CD4-positive, alpha-beta memory T cell (primary cell): ENCODE data around the gene VTCN1. TPM values are rescaled to one million over a fixed set of nuclear protein-coding genes. Genes with fewer than 3 reads are reported as not detected.

ENCODE experiments used
- CTCF ChIA-PET: fragments of 350-600 bp; sonication (Branson Sonifier 250); formaldehyde crosslinking; loops from one replicate; lab custom pipeline; 2021; ENCODE audit warnings: inconsistent platforms; ENCODE audit not compliant: partially characterized antibody; lab: Charles Lee
- POLR2A ChIA-PET: fragments of 350-600 bp; sonication (Branson Sonifier 250); formaldehyde crosslinking; loops from one replicate; lab custom pipeline; 2021; ENCODE audit not compliant: partially characterized antibody; lab: Charles Lee
- DNase-seq, 5 donors: peaks; one replicate each; pipeline versions ENCODE4 v3.0.0 to v3.0.0-alpha.2; 2020 to 2022; ENCODE audit warnings: mixed read lengths in 1 of 5
- H3K27ac ChIP-seq: one replicate; pipeline ENCODE4 v1.7.0; 2013; ENCODE audit warnings: low read depth, low read length
- H3K27me3 ChIP-seq: 2 replicates; pipeline ENCODE4 v1.7.0; 2013; ENCODE audit warnings: mild to moderate bottlenecking, low read length, moderate library complexity; ENCODE audit not compliant: insufficient read depth
- H3K36me3 ChIP-seq: 2 replicates; pipeline ENCODE4 v1.7.0; 2013; ENCODE audit warnings: mild to moderate bottlenecking, low read length, moderate library complexity; ENCODE audit not compliant: insufficient read depth
- H3K4me1 ChIP-seq: 2 replicates; pipeline ENCODE4 v1.7.0; 2013; ENCODE audit warnings: mild to moderate bottlenecking, low read length, moderate library complexity; ENCODE audit not compliant: insufficient read depth
- H3K4me3 ChIP-seq, 2 donors: one replicate each; pipeline ENCODE4 v1.7.0; 2013; ENCODE audit warnings: low read length in 2 of 2, mild to moderate bottlenecking in 1 of 2
- H3K9me3 ChIP-seq, 2 donors: one replicate each; pipeline ENCODE4 v1.7.0; 2013; ENCODE audit warnings: low read length in 2 of 2, control low read depth in 1 of 2; ENCODE audit not compliant: control insufficient read depth in 1 of 2
- H3K27ac Mint-ChIP-seq, 7 donors: one replicate each; pipeline ENCODE4 v1.8.0; 2020 to 2021; ENCODE audit warnings: mixed read lengths in 7 of 7, mild to moderate bottlenecking in 6 of 7, inconsistent platforms in 3 of 7, moderate library complexity in 3 of 7
- H3K27me3 Mint-ChIP-seq, 2 donors: one replicate each; pipeline ENCODE4 v1.8.0; 2020 to 2021; ENCODE audit warnings: mixed read lengths in 2 of 2
- H3K36me3 Mint-ChIP-seq, 2 donors: one replicate each; pipeline ENCODE4 v1.8.0; 2020 to 2021; ENCODE audit warnings: mixed read lengths in 2 of 2, inconsistent platforms in 1 of 2, mild to moderate bottlenecking in 1 of 2
- H3K4me1 Mint-ChIP-seq, 4 donors: one replicate each; pipeline ENCODE4 v1.8.0; 2020 to 2021; ENCODE audit warnings: mixed read lengths in 4 of 4, mild to moderate bottlenecking in 1 of 4
- H3K4me3 Mint-ChIP-seq, 8 donors: one replicate each; pipeline ENCODE4 v1.8.0; 2020 to 2021; ENCODE audit warnings: mixed read lengths in 8 of 8, mild to moderate bottlenecking in 7 of 8, moderate library complexity in 6 of 8, inconsistent platforms in 3 of 8
- H3K9me3 Mint-ChIP-seq, 8 donors: one replicate each; pipeline ENCODE4 v1.8.0; 2020 to 2021; ENCODE audit warnings: mixed read lengths in 8 of 8, mild to moderate bottlenecking in 5 of 8, inconsistent platforms in 3 of 8, moderate library complexity in 1 of 8
- intact Hi-C: fragments of 100-400 bp; cut with micrococcal nuclease; formaldehyde crosslinking; loops from one replicate; pipeline ENCODE4 v1.15.1; 2023
- polyA plus RNA-seq, 2 donors: library from polyadenylated mRNA; unstranded; fragments of 300-500 nt; fragmentation: Illumina TruSeq; gene quantifications; one replicate each; pipeline ENCODE4 v1.2.3, GENCODE V29; 2021
- total RNA-seq, 2 experiments: library from RNA; stranded (reverse); gene quantifications; one replicate each; pipeline ENCODE4 v1.2.3, GENCODE V29; 2021

Gene VTCN1
- total and polyA plus RNA-seq, 4 experiments from 2014 or later, result not detected

- no peaks in the 10 kb centered on the region for H3K36me3 ChIP-seq
- H3K9me3 Mint-ChIP-seq, result peaks cover 0 to 2% (median 0%) of the 10 kb centered on the region in 8 donors
- no peaks in the 10 kb centered on the region for H3K27me3 ChIP-seq
- no peaks in the 10 kb centered on the region for H3K36me3 Mint-ChIP-seq
- no peak for DNase-seq
- peaks cover 5 to 23% of the 10 kb centered on the region in 2 donors for H3K27me3 Mint-ChIP-seq
- ChIA-PET POLR2A (interaction anchor here (0.6 kb wide), 1 partner anchor 10 kb away, joined by 3 read pairs; no protein-coding TSS in a partner anchor), CTCF (no interaction called here)
- intact Hi-C loops, result no loop called here
- H3K9me3 ChIP-seq, result no peaks in the 10 kb centered on the region
- H3K4me1 ChIP-seq, result no peaks in the 10 kb centered on the region
- H3K27ac ChIP-seq, result no peak overlapping the region
- no peak overlapping the region for H3K4me3 Mint-ChIP-seq
- H3K4me1 Mint-ChIP-seq, result no peaks in the 10 kb centered on the region
- H3K27ac Mint-ChIP-seq, result no peak overlapping the region
- no peak overlapping the region for H3K4me3 ChIP-seq
Observed at GRCh38 chr1:117210386-117210785, 341 bp downstream of the VTCN1 start.

GRCh38 chr1:117209094-117209493 lies 1.6 kb downstream of the VTCN1 start:
- ChIA-PET CTCF (no interaction called here), POLR2A (no interaction called here)
- Histone ChIP-seq H3K4me1 (no peaks in the 10 kb centered on the region), H3K27ac (no peak overlapping the region), H3K36me3 (no peaks in the 10 kb centered on the region), H3K9me3 (no peaks in the 10 kb centered on the region), H3K27me3 (no peaks in the 10 kb centered on the region), H3K4me3 (no peak overlapping the region)
- DNase-seq, result no peak
- Mint-ChIP-seq H3K27ac (no peak overlapping the region), H3K4me1 (no peaks in the 10 kb centered on the region), H3K9me3 (peaks cover 0 to 2% (median 0%) of the 10 kb centered on the region in 8 donors), H3K36me3 (no peaks in the 10 kb centered on the region), H3K4me3 (no peak overlapping the region), H3K27me3 (peaks cover 5 to 19% of the 10 kb centered on the region in 2 donors)
- intact Hi-C loops, result no loop called here

- Mint-ChIP-seq H3K36me3 (no peaks in the 10 kb centered on the region), H3K4me1 (no peaks in the 10 kb centered on the region), H3K27ac (no peak overlapping the region), H3K4me3 (no peak overlapping the region), H3K9me3 (no peaks in the 10 kb centered on the region), H3K27me3 (peaks cover 6 to 21% of the 10 kb centered on the region in 2 donors)
- intact Hi-C loops, result no loop called here
- H3K4me1 ChIP-seq, result no peaks in the 10 kb centered on the region
- H3K9me3 ChIP-seq, result no peaks in the 10 kb centered on the region
- no peaks in the 10 kb centered on the region for H3K27me3 ChIP-seq
- no peak overlapping the region for H3K27ac ChIP-seq
- no peak for DNase-seq
- CTCF ChIA-PET, result no interaction called here
- POLR2A ChIA-PET, result no interaction called here
- H3K4me3 ChIP-seq, result no peak overlapping the region
- H3K36me3 ChIP-seq, result no peaks in the 10 kb centered on the region
Observed at GRCh38 chr1:117208580-117208979, 2.1 kb downstream of the VTCN1 start.

GRCh38 chr1:117205368-117205767 lies 5.4 kb downstream of the VTCN1 start:
- H3K4me1 Mint-ChIP-seq, result no peaks in the 10 kb centered on the region
- no peaks in the 10 kb centered on the region for H3K36me3 ChIP-seq
- no peak overlapping the region for H3K27ac ChIP-seq
- no peaks in the 10 kb centered on the region for H3K9me3 Mint-ChIP-seq
- peaks cover 9 to 32% of the 10 kb centered on the region in 2 donors for H3K27me3 Mint-ChIP-seq
- intact Hi-C loops, result no loop called here
- no peak for DNase-seq
- H3K27ac Mint-ChIP-seq, result no peak overlapping the region
- no peaks in the 10 kb centered on the region for H3K4me1 ChIP-seq
- no peak overlapping the region for H3K4me3 Mint-ChIP-seq
- H3K9me3 ChIP-seq, result no peaks in the 10 kb centered on the region
- no peaks in the 10 kb centered on the region for H3K36me3 Mint-ChIP-seq
- no peaks in the 10 kb centered on the region for H3K27me3 ChIP-seq
- no peak overlapping the region for H3K4me3 ChIP-seq
- POLR2A ChIA-PET, result interaction anchor here (0.6 kb wide), 1 partner anchor 52 kb away, joined by 4 read pairs; no protein-coding TSS in a partner anchor
- CTCF ChIA-PET, result interaction anchor here (0.5 to 1.3 kb wide), 3 partner anchors 24 to 549 kb away, joined by 3 read pairs; no protein-coding TSS in a partner anchor

- CTCF ChIA-PET, result interaction anchor here (1.0 kb wide), 1 partner anchor 73 kb away, joined by 3 read pairs; no protein-coding TSS in a partner anchor
- H3K9me3 Mint-ChIP-seq, result no peaks in the 10 kb centered on the region
- H3K27me3 Mint-ChIP-seq, result peaks cover 8 to 25% of the 10 kb centered on the region in 2 donors
- H3K27me3 ChIP-seq, result no peaks in the 10 kb centered on the region
- H3K27ac Mint-ChIP-seq, result no peak overlapping the region
- H3K4me3 ChIP-seq, result no peak overlapping the region
- no peaks in the 10 kb centered on the region for H3K4me1 ChIP-seq
- H3K9me3 ChIP-seq, result no peaks in the 10 kb centered on the region
- DNase-seq, result no peak
- no peak overlapping the region for H3K4me3 Mint-ChIP-seq
- POLR2A ChIA-PET, result no interaction called here
- H3K27ac ChIP-seq, result no peak overlapping the region
- H3K36me3 Mint-ChIP-seq, result no peaks in the 10 kb centered on the region
- no peaks in the 10 kb centered on the region for H3K4me1 Mint-ChIP-seq
- intact Hi-C loops, result no loop called here
- H3K36me3 ChIP-seq, result no peaks in the 10 kb centered on the region
Observed at GRCh38 chr1:117201808-117202207, 8.9 kb downstream of the VTCN1 start.

GRCh38 chr1:117198097-117198496 lies 12.6 kb downstream of the VTCN1 start:
- Histone ChIP-seq H3K4me3 (no peak overlapping the region), H3K4me1 (no peaks in the 10 kb centered on the region), H3K9me3 (no peaks in the 10 kb centered on the region), H3K27ac (no peak overlapping the region), H3K27me3 (no peaks in the 10 kb centered on the region), H3K36me3 (no peaks in the 10 kb centered on the region)
- H3K4me1 Mint-ChIP-seq, result no peaks in the 10 kb centered on the region
- H3K27me3 Mint-ChIP-seq, result peaks cover 6 to 13% of the 10 kb centered on the region in 2 donors
- no peak overlapping the region for H3K4me3 Mint-ChIP-seq
- H3K27ac Mint-ChIP-seq, result no peak overlapping the region
- no peak for DNase-seq
- no peaks in the 10 kb centered on the region for H3K36me3 Mint-ChIP-seq
- ChIA-PET POLR2A (no interaction called here), CTCF (no interaction called here)
- H3K9me3 Mint-ChIP-seq, result no peaks in the 10 kb centered on the region
- intact Hi-C loops, result no loop called here

GRCh38 chr1:117189726-117190125 lies 21.0 kb downstream of the VTCN1 start:
- H3K4me1 ChIP-seq, result no peaks in the 10 kb centered on the region
- H3K9me3 Mint-ChIP-seq, result peaks cover 0 to 17% (median 10%) of the 10 kb centered on the region in 8 donors
- POLR2A ChIA-PET, result no interaction called here
- DNase-seq, result no peak
- intact Hi-C loops, result no loop called here
- no peak overlapping the region for H3K27ac Mint-ChIP-seq
- H3K27me3 Mint-ChIP-seq, result peaks cover 3% of the 10 kb centered on the region in 2 donors
- H3K4me1 Mint-ChIP-seq, result no peaks in the 10 kb centered on the region
- no peaks in the 10 kb centered on the region for H3K9me3 ChIP-seq
- H3K36me3 Mint-ChIP-seq, result no peaks in the 10 kb centered on the region
- H3K4me3 ChIP-seq, result no peak overlapping the region
- no peak overlapping the region for H3K27ac ChIP-seq
- CTCF ChIA-PET, result no interaction called here
- no peaks in the 10 kb centered on the region for H3K27me3 ChIP-seq
- H3K4me3 Mint-ChIP-seq, result no peak overlapping the region
- no peaks in the 10 kb centered on the region for H3K36me3 ChIP-seq
